GM19467 (cell line): ENCODE data around the gene TGM3.

Experiments
- ATAC-seq: cut with Tn5 transposase; IDR thresholded peaks from one replicate; pipeline ENCODE4 v1.9.1; 2021; ENCODE audit warnings: mild to moderate bottlenecking, moderate library complexity; ENCODE audit not compliant: unreplicated experiment

TGM3 gene

GRCh38 chr20:2335096-2335870 lies 39.5 kb downstream of the TGM3 start:
- ATAC-seq = no peak

- no peak for ATAC-seq
Observed at GRCh38 chr20:2336471-2336870, 40.7 kb downstream of the TGM3 start.

GRCh38 chr20:2337142-2337541 lies 41.3 kb downstream of the TGM3 start:
- no peak for ATAC-seq

- no peak for ATAC-seq
Observed at GRCh38 chr20:2338411-2339066, 42.7 kb downstream of the TGM3 start.

GRCh38 chr20:2340136-2340535 lies 44.3 kb downstream of the TGM3 start:
- no peak for ATAC-seq

GRCh38 chr20:2340823-2341222 lies 45.0 kb downstream of the TGM3 start:
- no peak for ATAC-seq

GRCh38 chr20:2341336-2341735 lies 45.5 kb downstream of the TGM3 start:
- ATAC-seq = no peak

- ATAC-seq = no peak
Observed at GRCh38 chr20:2342243-2342642, 46.4 kb downstream of the TGM3 start.

GRCh38 chr20:2346188-2346587 lies 50.4 kb downstream of the TGM3 start:
- no peak for ATAC-seq

GRCh38 chr20:2348336-2348735 lies 52.5 kb downstream of the TGM3 start:
- ATAC-seq = no peak

- no peak for ATAC-seq
Observed at GRCh38 chr20:2349801-2350200, 54.0 kb downstream of the TGM3 start.

GRCh38 chr20:2350606-2351005 lies 54.8 kb downstream of the TGM3 start:
- no peak for ATAC-seq

GRCh38 chr20:2353231-2353630 lies 57.4 kb downstream of the TGM3 start:
- ATAC-seq = no peak

- no peak for ATAC-seq
Observed at GRCh38 chr20:2357114-2357513, 61.3 kb downstream of the TGM3 start.

GRCh38 chr20:2358006-2358405 lies 62.2 kb downstream of the TGM3 start:
- ATAC-seq = no peak

GRCh38 chr20:2361035-2361593 lies 65.3 kb downstream of the TGM3 start:
- no peak for ATAC-seq

GRCh38 chr20:2363187-2363586 lies 67.4 kb downstream of the TGM3 start:
- no peak for ATAC-seq

- no peak for ATAC-seq
Observed at GRCh38 chr20:2363587-2363986, 67.8 kb downstream of the TGM3 start.

GRCh38 chr20:2364044-2364443 lies 68.2 kb downstream of the TGM3 start:
- no peak for ATAC-seq

GRCh38 chr20:2365091-2365490 lies 69.3 kb downstream of the TGM3 start:
- no peak for ATAC-seq

GRCh38 chr20:2365666-2366065 lies 69.9 kb downstream of the TGM3 start:
- ATAC-seq = no peak

GRCh38 chr20:2368621-2369020 lies 72.8 kb downstream of the TGM3 start:
- ATAC-seq = no peak
